Coronary artery (tissue), 2 donors: ENCODE data around the gene PRH2.
A peak's percentile ranks its signal among the peaks of the same experiment; 100 is the strongest.

Source experiments
- DNase-seq: peaks from one replicate; pipeline ENCODE4 v3.0.0-alpha.2; 2017; ENCODE audit warnings: low spot score
- H3K27ac ChIP-seq, 2 donors: fragments of 200-600 bp; sonication (generic); one replicate each; pipeline ENCODE4 v1.5.1; 2016 to 2019
- H3K4me3 ChIP-seq: fragments of 200-600 bp; sonication (generic); 2 replicates; pipeline ENCODE4 v1.5.1; 2016; ENCODE audit warnings: mild to moderate bottlenecking, moderate library complexity
- TF ChIP-seq, protein P1 (sequence below): fragments of 200-600 bp; sonication (generic); IDR thresholded peaks from one replicate; pipeline ENCODE4 v1.5.1; 2019; ENCODE audit warnings: antibody characterized with exemption

Gene PRH2

DNA sequence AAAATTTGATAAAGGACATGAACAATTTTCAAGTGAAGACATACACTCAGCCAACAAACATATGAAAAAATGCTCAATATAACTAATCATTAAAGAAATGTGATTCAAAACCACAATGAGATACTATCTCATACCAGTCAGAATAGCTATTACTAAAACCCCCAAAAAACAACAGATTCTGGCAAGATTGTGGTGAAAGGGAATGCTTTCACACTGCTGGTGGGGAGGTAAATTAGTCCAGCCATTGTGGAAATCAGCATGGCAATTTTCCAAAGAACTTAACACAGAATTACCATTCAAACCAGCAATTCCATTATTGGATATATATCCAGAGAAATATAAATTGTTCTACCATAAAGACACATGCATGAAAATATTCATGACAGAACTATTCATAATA is 28.7 kb downstream of the PRH2 start:
- DNase-seq: no peak
- Histone ChIP-seq H3K4me3 (no peak overlapping the region), H3K27ac (no peak overlapping the region)
- TF ChIP-seq, protein P1, sequence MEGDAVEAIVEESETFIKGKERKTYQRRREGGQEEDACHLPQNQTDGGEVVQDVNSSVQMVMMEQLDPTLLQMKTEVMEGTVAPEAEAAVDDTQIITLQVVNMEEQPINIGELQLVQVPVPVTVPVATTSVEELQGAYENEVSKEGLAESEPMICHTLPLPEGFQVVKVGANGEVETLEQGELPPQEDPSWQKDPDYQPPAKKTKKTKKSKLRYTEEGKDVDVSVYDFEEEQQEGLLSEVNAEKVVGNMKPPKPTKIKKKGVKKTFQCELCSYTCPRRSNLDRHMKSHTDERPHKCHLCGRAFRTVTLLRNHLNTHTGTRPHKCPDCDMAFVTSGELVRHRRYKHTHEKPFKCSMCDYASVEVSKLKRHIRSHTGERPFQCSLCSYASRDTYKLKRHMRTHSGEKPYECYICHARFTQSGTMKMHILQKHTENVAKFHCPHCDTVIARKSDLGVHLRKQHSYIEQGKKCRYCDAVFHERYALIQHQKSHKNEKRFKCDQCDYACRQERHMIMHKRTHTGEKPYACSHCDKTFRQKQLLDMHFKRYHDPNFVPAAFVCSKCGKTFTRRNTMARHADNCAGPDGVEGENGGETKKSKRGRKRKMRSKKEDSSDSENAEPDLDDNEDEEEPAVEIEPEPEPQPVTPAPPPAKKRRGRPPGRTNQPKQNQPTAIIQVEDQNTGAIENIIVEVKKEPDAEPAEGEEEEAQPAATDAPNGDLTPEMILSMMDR: no peak

DNA sequence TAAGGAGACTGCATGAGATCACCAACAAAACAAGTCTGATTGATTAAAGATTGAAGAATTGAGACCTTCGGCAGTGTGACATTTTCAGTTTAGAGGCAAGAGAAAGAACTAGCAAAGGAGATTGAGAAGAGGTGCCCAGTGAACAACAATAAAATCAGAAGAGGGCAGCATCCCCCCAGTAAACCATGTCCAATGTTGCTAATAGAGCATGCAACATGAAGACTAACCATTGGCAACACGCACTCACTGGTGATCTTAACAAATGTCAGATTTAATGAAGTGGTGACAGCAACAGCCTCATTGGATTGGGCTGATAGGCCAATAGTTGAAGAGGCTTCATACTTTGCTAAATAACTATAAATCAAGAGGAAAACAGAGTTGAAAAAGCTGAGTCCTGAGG is 30.8 kb downstream of the PRH2 start:
- no peak for DNase-seq
- H3K27ac ChIP-seq: no peak overlapping the region
- no peak overlapping the region for H3K4me3 ChIP-seq
- TF ChIP-seq, protein P1: no peak

DNA sequence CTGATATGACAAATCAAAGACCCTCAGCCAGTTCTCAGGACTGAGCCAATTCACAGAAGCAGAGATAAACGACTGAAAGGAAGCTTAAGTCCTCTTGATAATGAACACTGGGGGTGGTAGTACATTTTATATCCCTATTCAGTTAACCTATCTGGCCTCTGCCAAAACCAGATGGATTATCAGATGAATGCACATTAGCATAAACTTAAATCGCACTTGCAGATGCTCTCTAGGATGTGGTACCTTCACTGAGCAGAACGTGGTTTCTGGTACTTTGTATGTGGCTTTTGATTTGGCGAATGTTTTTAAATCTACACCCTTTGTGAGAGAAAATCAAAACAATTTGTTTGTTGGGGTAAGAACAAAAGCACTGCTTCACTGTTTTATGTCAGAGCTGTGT is 31.2 kb downstream of the PRH2 start:
- TF ChIP-seq, protein P1: no peak

DNA sequence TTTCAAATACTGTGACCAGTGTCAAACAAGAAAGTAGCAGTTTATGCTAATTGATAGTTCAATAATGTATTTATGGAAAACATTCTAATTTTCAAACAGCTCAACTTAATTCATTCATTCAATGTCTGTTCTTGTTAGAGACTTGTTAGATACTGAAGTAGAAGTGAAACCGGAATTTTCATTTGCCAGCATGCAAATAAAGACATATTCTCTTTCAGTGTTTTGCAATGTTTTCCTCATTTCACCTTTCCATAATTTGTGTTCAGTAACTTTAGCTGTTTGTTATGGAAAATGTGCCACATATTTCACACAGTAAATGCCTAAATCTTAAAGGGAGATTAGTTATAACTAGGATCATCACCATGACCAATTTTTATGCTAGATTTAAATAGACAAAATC is 36.4 kb downstream of the PRH2 start:
- no peak for DNase-seq
- TF ChIP-seq, protein P1: no peak
- no peak overlapping the region for H3K27ac ChIP-seq
- no peak overlapping the region for H3K4me3 ChIP-seq

More for the DNA sequence above, 31.2 kb downstream of the PRH2 start:
- DNase-seq: no peak
- Histone ChIP-seq H3K27ac (no peak overlapping the region), H3K4me3 (no peak overlapping the region)

DNA sequence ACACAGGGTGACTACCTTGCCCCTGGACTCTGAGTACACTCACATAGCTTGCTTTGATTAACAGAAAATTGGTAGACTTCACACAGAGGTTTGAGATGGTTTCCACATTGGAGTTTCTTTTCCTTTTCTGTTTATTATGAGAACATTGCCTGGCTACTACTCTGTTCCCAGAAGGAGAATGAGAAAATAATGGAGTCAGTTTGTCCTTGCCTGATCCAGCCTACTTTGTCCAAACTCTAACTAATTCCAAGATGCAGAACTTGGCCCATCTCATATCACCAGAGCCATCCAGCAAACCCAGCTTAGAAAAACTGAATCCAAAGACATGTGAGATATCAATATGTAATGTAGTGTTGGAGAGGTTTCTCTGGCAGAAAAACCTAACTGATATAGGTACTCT is 37.3 kb downstream of the PRH2 start:
- Histone ChIP-seq H3K4me3 (no peak overlapping the region), H3K27ac (no peak overlapping the region)
- DNase-seq: no peak
- TF ChIP-seq, protein P1: no peak

DNA sequence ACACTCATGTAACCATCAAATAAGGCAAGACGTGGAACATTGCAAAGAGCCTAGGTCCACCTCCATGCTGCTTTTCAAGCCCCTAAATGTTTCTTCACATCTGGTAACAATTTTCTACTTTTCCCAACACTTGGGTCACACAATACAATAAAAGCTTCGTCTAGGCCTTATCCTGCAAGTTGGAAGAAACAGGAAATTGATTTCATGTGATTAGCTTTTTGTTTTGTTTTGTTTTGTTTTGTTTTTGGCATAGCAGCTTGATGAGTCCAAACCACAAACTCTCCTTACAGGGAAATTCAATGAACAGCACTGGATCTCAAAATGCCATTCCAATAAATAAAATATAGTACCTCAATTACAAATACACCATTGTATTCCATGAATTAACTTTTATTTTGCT is 38.4 kb downstream of the PRH2 start:
- H3K4me3 ChIP-seq: no peak overlapping the region
- H3K27ac ChIP-seq: no peak overlapping the region
- TF ChIP-seq, protein P1: no peak
- no peak for DNase-seq

DNA sequence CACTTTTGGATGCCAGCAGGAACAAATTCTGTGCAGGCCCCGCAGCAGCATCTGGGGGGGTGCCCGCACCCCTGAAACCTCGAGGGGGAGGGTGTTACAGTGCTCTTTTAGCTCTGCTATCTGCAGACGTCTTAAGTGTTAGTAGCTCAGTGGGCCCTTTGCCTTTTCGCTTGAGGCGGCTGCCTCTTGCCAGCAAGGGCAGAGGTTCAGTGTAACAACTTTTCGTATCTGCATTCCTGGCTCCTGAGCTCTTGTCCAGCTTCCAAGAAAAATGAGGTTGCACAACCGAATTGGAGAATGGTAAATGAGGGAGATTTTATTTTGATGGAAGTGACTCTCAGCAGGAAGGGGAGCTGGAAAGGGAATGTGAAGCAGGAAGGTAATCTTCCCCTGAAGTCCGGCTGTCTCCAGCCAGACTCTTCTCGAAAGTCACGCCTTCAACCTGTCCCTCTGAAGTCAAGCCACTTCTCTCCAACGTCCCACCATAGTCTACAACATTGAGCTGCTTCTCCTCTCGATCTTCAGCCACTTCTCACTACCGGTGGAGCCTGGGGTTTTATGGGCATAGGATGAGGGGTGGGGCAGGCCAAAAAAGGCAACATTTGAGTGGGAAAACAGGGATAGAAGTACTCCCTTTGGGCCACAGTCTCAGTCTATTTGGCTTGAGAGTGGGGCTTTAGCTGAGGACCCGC is 39.9 kb downstream of the PRH2 start:
- TF ChIP-seq, protein P1: no peak
- Histone ChIP-seq H3K27ac (peak overlapping the region in 1 of 2 donors; percentile 57), H3K4me3 (peak overlapping the region; percentile 26)
- DNase-seq: peak; percentile 73
